Endothelial cell (in vitro differentiated cells): ENCODE measurements around the gene AQP11. TPM values are rescaled to one million over a fixed set of nuclear protein-coding genes. Genes with fewer than 3 reads are reported as not detected.

Experiments
- DNase-seq: peaks from one replicate; pipeline ENCODE4 v3.0.0; 2021; ENCODE audit warnings: low spot score
- H3K27ac Mint-ChIP-seq: one replicate; pipeline ENCODE4 v1.8.0; 2021; ENCODE audit warnings: mixed read lengths, inconsistent platforms; ENCODE audit not compliant: unreplicated experiment
- H3K27me3 Mint-ChIP-seq: one replicate; pipeline ENCODE4 v1.8.0; 2021; ENCODE audit warnings: mild to moderate bottlenecking, moderate library complexity, mixed read lengths, inconsistent platforms; ENCODE audit not compliant: unreplicated experiment
- H3K36me3 Mint-ChIP-seq: one replicate; pipeline ENCODE4 v1.8.0; 2021; ENCODE audit warnings: mild to moderate bottlenecking, low read depth, mixed read lengths, inconsistent platforms; ENCODE audit not compliant: unreplicated experiment
- H3K4me1 Mint-ChIP-seq: one replicate; pipeline ENCODE4 v1.8.0; 2021; ENCODE audit warnings: mild to moderate bottlenecking, mixed read lengths, inconsistent platforms; ENCODE audit not compliant: unreplicated experiment
- H3K4me3 Mint-ChIP-seq: one replicate; pipeline ENCODE4 v1.8.0; 2021; ENCODE audit warnings: mild to moderate bottlenecking, mixed read lengths, inconsistent platforms; ENCODE audit not compliant: unreplicated experiment
- H3K9me3 Mint-ChIP-seq: one replicate; pipeline ENCODE4 v1.8.0; 2021; ENCODE audit warnings: mixed read lengths, inconsistent platforms; ENCODE audit not compliant: unreplicated experiment
- CTCF ChIP-seq: fragments of 200-600 bp; sonication (generic); IDR thresholded peaks from one replicate; pipeline ENCODE4 v1.5.0; 2021; ENCODE audit warnings: antibody characterized with exemption; ENCODE audit not compliant: unreplicated experiment
- total RNA-seq: library from RNA; stranded (reverse); fragmentation: NEBNext Ultra II Directional; extraction: Animal tissue kit (Norgen Biotek cat#: 25700); gene quantifications from one replicate; pipeline ENCODE4 v1.2.1, GENCODE V29; 2021; ENCODE audit not compliant: unreplicated experiment

AQP11 gene
- total RNA-seq, 1 donor from 2014 or later: 0.33 TPM

- no peak overlapping the region for H3K4me3 Mint-ChIP-seq
- no peak for TF ChIP-seq CTCF
- no peak for DNase-seq
- no peaks in the 10 kb centered on the region for H3K36me3 Mint-ChIP-seq
- no peak overlapping the region for H3K27ac Mint-ChIP-seq
- no peaks in the 10 kb centered on the region for H3K4me1 Mint-ChIP-seq
- no peaks in the 10 kb centered on the region for H3K27me3 Mint-ChIP-seq
- H3K9me3 Mint-ChIP-seq: no peaks in the 10 kb centered on the region
Observed at GRCh38 chr11:77596626-77597025, 6.9 kb downstream of the AQP11 start.

GRCh38 chr11:77598195-77598594, 8.4 kb downstream of the AQP11 start:
- Mint-ChIP-seq H3K4me1 (no peaks in the 10 kb centered on the region), H3K4me3 (no peak overlapping the region), H3K36me3 (no peaks in the 10 kb centered on the region), H3K27ac (no peak overlapping the region), H3K9me3 (no peaks in the 10 kb centered on the region), H3K27me3 (no peaks in the 10 kb centered on the region)
- TF ChIP-seq CTCF: no peak
- DNase-seq: no peak

- no peak for DNase-seq
- H3K36me3 Mint-ChIP-seq: no peaks in the 10 kb centered on the region
- H3K27me3 Mint-ChIP-seq: no peaks in the 10 kb centered on the region
- no peaks in the 10 kb centered on the region for H3K9me3 Mint-ChIP-seq
- no peak for TF ChIP-seq CTCF
- H3K27ac Mint-ChIP-seq: no peak overlapping the region
- no peaks in the 10 kb centered on the region for H3K4me1 Mint-ChIP-seq
- no peak overlapping the region for H3K4me3 Mint-ChIP-seq
Observed at GRCh38 chr11:77602381-77603088, 12.8 kb downstream of the AQP11 start.

GRCh38 chr11:77604281-77604680, 14.5 kb downstream of the AQP11 start:
- no peak for DNase-seq
- no peaks in the 10 kb centered on the region for H3K27me3 Mint-ChIP-seq
- H3K4me1 Mint-ChIP-seq: no peaks in the 10 kb centered on the region
- H3K4me3 Mint-ChIP-seq: no peak overlapping the region
- H3K36me3 Mint-ChIP-seq: no peaks in the 10 kb centered on the region
- no peak overlapping the region for H3K27ac Mint-ChIP-seq
- no peaks in the 10 kb centered on the region for H3K9me3 Mint-ChIP-seq
- no peak for TF ChIP-seq CTCF

- no peak for DNase-seq
- Mint-ChIP-seq H3K4me1 (no peaks in the 10 kb centered on the region), H3K4me3 (no peak overlapping the region), H3K27ac (no peak overlapping the region), H3K9me3 (no peaks in the 10 kb centered on the region), H3K27me3 (no peaks in the 10 kb centered on the region), H3K36me3 (no peaks in the 10 kb centered on the region)
- TF ChIP-seq CTCF: no peak
Observed at GRCh38 chr11:77609234-77609633, 19.5 kb downstream of the AQP11 start.
